OCI-LY7 (cell line): ENCODE measurements around the gene SPP1. TPM values are rescaled to one million over a fixed set of nuclear protein-coding genes. Genes with fewer than 3 reads are reported as not detected.

Experiments used
- BruUV-seq: library from RNA; stranded (reverse); fragments of 400-500 nt; replicated peaks from 2 replicates; lab custom pipeline; 2021; lab: Mats Ljungman, UMichigan
- CTCF ChIA-PET: fragments of 300-600 bp; sonication (Branson Sonifier 250); formaldehyde crosslinking; loops from one replicate; lab custom pipeline; 2022; ENCODE audit warnings: antibody characterized with exemption; ENCODE audit not compliant: unreplicated experiment; lab: Charles Lee
- POLR2A ChIA-PET: fragments of 300-600 bp; sonication (Branson Sonifier 250); formaldehyde crosslinking; loops from one replicate; lab custom pipeline; 2022; ENCODE audit warnings: antibody characterized with exemption; lab: Charles Lee
- DNase-seq: peaks from one replicate; pipeline ENCODE4 v3.0.0-alpha.2; 2015; ENCODE audit warnings: low spot score
- H2AFZ ChIP-seq: fragments of 200-600 bp; sonication (generic), shearing (Covaris generic); 2 replicates; pipeline ENCODE4 v1.6.1; 2014; ENCODE audit warnings: mild to moderate bottlenecking, antibody characterized with exemption, low read length, moderate library complexity
- H3K27ac ChIP-seq: fragments of 200-600 bp; sonication (generic); 2 replicates; pipeline ENCODE4 v1.5.1; 2014; ENCODE audit warnings: mixed run types, low read depth, mild to moderate bottlenecking, moderate library complexity, low read length, inconsistent platforms; ENCODE audit not compliant: poor library complexity, severe bottlenecking
- H3K36me3 ChIP-seq: fragments of 200-600 bp; sonication (generic); 2 replicates; pipeline ENCODE4 v1.6.1; 2014; ENCODE audit warnings: mild to moderate bottlenecking, antibody characterized with exemption, low read length, moderate library complexity, mixed read lengths; ENCODE audit not compliant: insufficient read depth
- H3K4me1 ChIP-seq: fragments of 200-600 bp; sonication (generic); 2 replicates; pipeline ENCODE4 v1.5.1; 2014; ENCODE audit warnings: mild to moderate bottlenecking, low read length; ENCODE audit not compliant: insufficient read depth, poor library complexity, severe bottlenecking
- H3K4me2 ChIP-seq: fragments of 200-600 bp; sonication (generic); 2 replicates; pipeline ENCODE4 v1.6.1; 2014; ENCODE audit warnings: mild to moderate bottlenecking, low read length
- H3K4me3 ChIP-seq: fragments of 200-600 bp; sonication (generic); 2 replicates; pipeline ENCODE4 v1.5.1; 2014; ENCODE audit warnings: mild to moderate bottlenecking, low read depth, low read length; ENCODE audit not compliant: poor library complexity, severe bottlenecking
- H3K79me2 ChIP-seq: fragments of 200-600 bp; sonication (generic); 2 replicates; pipeline ENCODE4 v1.6.1; 2016; ENCODE audit warnings: low read depth, mild to moderate bottlenecking, low read length, moderate library complexity, mixed read lengths; ENCODE audit not compliant: insufficient read depth
- H3K9me2 ChIP-seq: fragments of 200-600 bp; sonication (generic); 2 replicates; pipeline ENCODE4 v1.6.1; 2016; ENCODE audit warnings: mild to moderate bottlenecking, low read length, mixed read lengths; ENCODE audit not compliant: insufficient read depth
- H3K9me3 ChIP-seq: fragments of 200-600 bp; sonication (generic); 2 replicates; pipeline ENCODE4 v1.6.1; 2014; ENCODE audit warnings: mild to moderate bottlenecking, mixed run types, low read length, mixed read lengths
- H4K20me1 ChIP-seq: fragments of 200-600 bp; sonication (generic); 2 replicates; pipeline ENCODE4 v1.6.1; 2014; ENCODE audit warnings: mild to moderate bottlenecking, antibody characterized with exemption, low read length, moderate library complexity, mixed read lengths; ENCODE audit not compliant: insufficient read depth
- EZH2phosphoT487 ChIP-seq: fragments of 200-600 bp; sonication (generic); IDR thresholded peaks from 2 replicates; pipeline ENCODE4 v1.6.1; 2018; ENCODE audit warnings: low read depth, borderline replicate concordance, mild to moderate bottlenecking, mixed run types, antibody characterized with exemption, low read length, moderate library complexity, mixed read lengths
- intact Hi-C: fragments of 100-400 bp; cut with micrococcal nuclease; formaldehyde crosslinking; loops from one replicate; pipeline ENCODE4 v1.10.0; 2022; ENCODE audit not compliant: unreplicated experiment
- total RNA-seq, 2 experiments: library from RNA; depleted of rRNA in 1 of 2; stranded (reverse); fragments of >200 nt in 1 of 2; shearing (Covaris generic) in 1 of 2; gene quantifications; 2 replicates each; pipeline ENCODE4 v1.2.3, GENCODE V29; 2014 to 2022
- TF ChIP-seq, protein P1 (sequence below): fragments of 200-600 bp; sonication (generic); conservative IDR thresholded peaks from 2 replicates; pipeline ENCODE4 v1.5.1; 2014; ENCODE audit warnings: mild to moderate bottlenecking, antibody characterized with exemption, low read length, moderate library complexity, mixed read lengths

SPP1 gene
- total RNA-seq, 2 experiments from 2014 or later, result 1.4 TPM; not detected in 1

GRCh38 chr4:87962398-87963146, 12.9 kb upstream of the SPP1 start:
- no peak overlapping the region for H3K27ac ChIP-seq
- no peak overlapping the region for H3K4me2 ChIP-seq
- no peak for TF ChIP-seq EZH2phosphoT487
- TF ChIP-seq, protein P1, sequence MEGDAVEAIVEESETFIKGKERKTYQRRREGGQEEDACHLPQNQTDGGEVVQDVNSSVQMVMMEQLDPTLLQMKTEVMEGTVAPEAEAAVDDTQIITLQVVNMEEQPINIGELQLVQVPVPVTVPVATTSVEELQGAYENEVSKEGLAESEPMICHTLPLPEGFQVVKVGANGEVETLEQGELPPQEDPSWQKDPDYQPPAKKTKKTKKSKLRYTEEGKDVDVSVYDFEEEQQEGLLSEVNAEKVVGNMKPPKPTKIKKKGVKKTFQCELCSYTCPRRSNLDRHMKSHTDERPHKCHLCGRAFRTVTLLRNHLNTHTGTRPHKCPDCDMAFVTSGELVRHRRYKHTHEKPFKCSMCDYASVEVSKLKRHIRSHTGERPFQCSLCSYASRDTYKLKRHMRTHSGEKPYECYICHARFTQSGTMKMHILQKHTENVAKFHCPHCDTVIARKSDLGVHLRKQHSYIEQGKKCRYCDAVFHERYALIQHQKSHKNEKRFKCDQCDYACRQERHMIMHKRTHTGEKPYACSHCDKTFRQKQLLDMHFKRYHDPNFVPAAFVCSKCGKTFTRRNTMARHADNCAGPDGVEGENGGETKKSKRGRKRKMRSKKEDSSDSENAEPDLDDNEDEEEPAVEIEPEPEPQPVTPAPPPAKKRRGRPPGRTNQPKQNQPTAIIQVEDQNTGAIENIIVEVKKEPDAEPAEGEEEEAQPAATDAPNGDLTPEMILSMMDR, result no peak
- H4K20me1 ChIP-seq, result no peaks in the 10 kb centered on the region
- H3K4me3 ChIP-seq, result no peak overlapping the region
- BruUV-seq, result no TSS peak
- H3K79me2 ChIP-seq, result no peaks in the 10 kb centered on the region
- no peak overlapping the region for H2AFZ ChIP-seq
- no peak for DNase-seq
- ChIA-PET CTCF (no interaction called here), POLR2A (interaction anchor here (0.6 to 1.5 kb wide), 2 partner anchors 14 to 157 kb away, joined by 3 to 4 read pairs; no protein-coding TSS in a partner anchor)
- intact Hi-C loops, result no loop called here
- H3K4me1 ChIP-seq, result no peaks in the 10 kb centered on the region
- no peaks in the 10 kb centered on the region for H3K9me2 ChIP-seq
- no peaks in the 10 kb centered on the region for H3K36me3 ChIP-seq
- H3K9me3 ChIP-seq, result no peaks in the 10 kb centered on the region

DNA sequence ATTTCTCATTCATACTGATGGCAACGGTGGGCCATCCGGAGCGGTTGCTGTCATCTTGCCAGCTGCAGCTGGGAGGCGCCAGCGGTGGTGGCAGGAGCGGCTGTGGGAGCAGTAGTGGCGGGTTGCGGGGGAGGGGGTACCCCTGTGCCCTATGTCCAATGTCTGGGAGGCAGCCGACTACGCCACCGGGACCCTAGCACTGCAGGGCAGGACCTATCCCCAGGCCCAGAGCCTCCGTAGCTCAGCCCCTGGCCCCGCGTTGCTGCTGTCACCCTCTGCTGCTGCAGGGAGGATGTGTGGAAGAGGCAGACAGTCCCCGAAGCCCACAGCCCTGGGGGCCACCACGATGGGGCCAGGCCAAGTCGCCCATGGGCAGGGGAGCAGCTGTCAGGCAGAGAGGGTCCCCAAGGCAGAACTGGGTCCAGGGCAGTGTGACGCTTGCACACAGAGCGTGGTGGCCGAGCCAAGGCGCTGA, 10.0 kb upstream of the SPP1 start:
- no TSS peak for BruUV-seq

More for the DNA sequence above, 10.0 kb upstream of the SPP1 start:
- H3K4me2 ChIP-seq, result no peak overlapping the region
- H4K20me1 ChIP-seq, result no peaks in the 10 kb centered on the region
- H3K4me1 ChIP-seq, result peaks cover 2% of the 10 kb centered on the region
- intact Hi-C loops, result no loop called here
- no peak overlapping the region for H2AFZ ChIP-seq
- H3K9me2 ChIP-seq, result no peaks in the 10 kb centered on the region
- ChIA-PET POLR2A (no interaction called here), CTCF (no interaction called here)
- no peak overlapping the region for H3K27ac ChIP-seq
- H3K9me3 ChIP-seq, result no peaks in the 10 kb centered on the region
- no peaks in the 10 kb centered on the region for H3K79me2 ChIP-seq
- DNase-seq, result no peak
- H3K36me3 ChIP-seq, result no peaks in the 10 kb centered on the region
- no peak overlapping the region for H3K4me3 ChIP-seq
- no peak for TF ChIP-seq EZH2phosphoT487
- TF ChIP-seq, protein P1, result 0 out of 2 replicates have a peak, but pooled peaks have one; percentile 13
